ENCODE data around the gene ANKLE1. TPM values are rescaled to one million over a fixed set of nuclear protein-coding genes. Genes with fewer than 3 reads are reported as not detected.
"Not testable (repeated sequence)": the region's sequence is repeated elsewhere in the genome, so short reads cannot be mapped to it uniquely, and the experiment has no call there.

The ANKLE1 gene
- total RNA-seq, 1 donor from 2014 or later, result 7.3 TPM

GRCh38 chr19:17246681-17247425 lies 34.8 kb upstream of the ANKLE1 start:
- intact Hi-C loops (cut with micrococcal nuclease), result no loop called here

GRCh38 chr19:17248011-17248776 lies 33.5 kb upstream of the ANKLE1 start:
- intact Hi-C loops (cut with micrococcal nuclease), result no loop called here

DNA sequence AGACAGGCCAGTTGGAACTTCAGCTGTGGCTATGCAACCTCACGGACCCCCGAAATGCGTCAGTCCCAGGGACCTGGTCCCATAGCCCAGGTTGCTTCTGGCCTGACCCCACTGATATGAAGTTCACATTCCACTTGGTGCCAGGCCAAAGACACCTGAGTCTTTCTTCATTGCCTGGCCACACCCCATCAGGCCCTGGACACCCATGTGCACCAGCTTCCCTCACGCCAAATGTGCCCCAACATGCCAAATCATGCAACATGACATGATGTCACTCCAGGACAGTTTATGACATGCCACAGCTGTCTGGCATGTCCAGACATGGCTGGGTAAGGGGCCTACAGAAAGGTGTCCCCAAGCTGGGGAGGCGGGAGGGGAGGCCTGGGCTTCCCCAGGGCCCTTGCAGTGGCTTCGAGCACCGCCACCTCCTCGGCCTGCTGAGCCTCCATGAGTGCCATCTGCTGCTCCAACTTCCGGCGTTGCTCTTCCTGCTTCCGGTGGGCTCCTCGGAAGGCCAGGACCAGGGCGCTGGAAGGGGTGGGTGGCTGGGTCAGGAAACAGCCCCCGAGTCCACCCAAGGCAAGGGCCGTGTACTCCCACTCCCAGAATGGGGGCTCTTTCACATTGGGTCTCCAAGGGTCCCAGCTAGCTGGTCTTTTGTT lies 31.7 kb upstream of the ANKLE1 start:
- intact Hi-C loops (cut with micrococcal nuclease), result no loop called here

DNA sequence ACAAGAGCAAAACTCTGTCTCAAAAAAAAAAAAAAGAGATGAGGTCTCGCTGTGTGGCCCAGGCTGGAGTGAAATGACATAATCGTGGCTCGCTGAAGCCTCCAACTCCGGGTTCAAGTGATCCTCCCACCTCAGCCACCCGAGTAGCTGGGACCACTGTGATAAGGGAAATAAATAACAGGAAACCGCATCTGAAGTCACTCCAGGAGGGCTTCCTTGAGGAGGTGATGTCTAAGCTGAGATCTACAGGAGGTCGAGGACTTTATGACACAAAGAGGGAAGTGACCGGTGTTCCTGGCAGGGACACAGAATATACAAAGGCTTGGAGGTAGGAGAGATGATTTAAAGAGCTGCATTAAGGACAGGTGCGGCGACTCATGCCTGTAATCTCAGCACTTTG lies 27.1 kb upstream of the ANKLE1 start:
- intact Hi-C loops (cut with micrococcal nuclease), result no loop called here

DNA sequence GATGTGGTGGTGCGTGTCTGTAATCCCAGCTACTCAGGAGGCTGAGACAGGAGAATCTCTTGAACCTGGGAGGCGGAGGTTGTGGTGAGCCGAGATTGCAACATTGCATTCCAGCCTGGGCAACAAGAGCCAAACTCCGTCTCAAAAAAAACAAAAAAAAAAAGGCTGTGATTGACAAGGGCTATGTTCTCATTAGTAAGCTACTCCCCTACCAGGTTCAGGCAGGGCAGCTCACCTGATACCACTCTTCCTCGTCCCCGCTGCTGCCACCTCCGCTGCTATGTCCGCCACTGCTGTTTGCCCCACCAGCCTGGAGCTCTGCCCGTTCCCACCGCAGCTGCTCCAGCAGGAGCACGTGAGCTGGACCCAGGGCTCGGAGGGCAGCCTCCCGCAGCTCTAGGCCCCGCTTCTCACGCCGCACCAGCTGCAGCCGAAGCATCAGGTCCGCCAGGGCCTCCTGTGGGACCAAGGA lies 26.5 kb upstream of the ANKLE1 start:
- intact Hi-C loops (cut with micrococcal nuclease), result no loop called here

DNA sequence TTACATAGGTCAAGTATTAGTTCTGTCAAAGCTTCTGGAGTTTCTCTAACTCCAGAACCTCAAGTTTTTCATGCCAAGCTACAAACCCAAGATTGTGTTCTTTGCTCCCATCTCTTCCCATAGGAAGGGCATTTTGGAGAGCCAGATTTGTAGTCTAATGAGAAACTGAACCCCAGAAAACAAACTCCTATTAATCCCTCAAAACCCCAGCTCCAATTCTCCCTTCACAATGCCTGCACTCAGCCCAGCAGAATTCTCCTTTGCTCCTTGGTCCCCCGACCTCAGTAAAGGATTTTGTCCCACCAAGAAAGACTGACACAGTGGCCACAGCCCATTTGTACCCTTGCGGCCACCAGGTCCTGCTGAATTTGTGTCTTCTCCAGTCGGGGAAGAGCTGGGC lies 25.6 kb upstream of the ANKLE1 start:
- intact Hi-C loops (cut with micrococcal nuclease), result no loop called here

GRCh38 chr19:17259118-17259780 lies 22.5 kb upstream of the ANKLE1 start:
- intact Hi-C loops (cut with micrococcal nuclease), result no loop called here

DNA sequence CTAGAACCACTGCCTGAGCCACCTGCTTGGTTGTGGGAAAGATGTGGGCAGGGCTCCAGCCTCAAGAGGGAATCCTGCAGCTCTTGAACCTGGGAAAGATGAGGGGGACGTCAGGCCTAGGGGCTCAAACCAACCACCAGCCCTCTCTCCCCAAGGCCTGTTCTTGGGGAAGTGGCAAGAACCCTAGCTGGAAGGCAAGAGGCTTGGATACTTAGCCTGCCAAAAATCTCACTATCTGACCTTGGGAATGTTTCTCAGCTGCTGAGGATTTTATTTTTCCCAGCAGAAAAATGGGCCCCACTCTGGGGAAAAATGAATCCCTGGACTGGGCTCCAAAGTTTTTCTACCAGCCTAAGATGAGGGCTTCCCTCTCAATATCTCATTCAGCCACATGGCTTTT lies 21.8 kb upstream of the ANKLE1 start:
- intact Hi-C loops (cut with micrococcal nuclease), result loop anchor here (1.0 to 10.0 kb wide), 3 partner anchors 22 to 185 kb away; partner anchors contain the start of genes CCDC194, HAUS8 and MYO9B

GRCh38 chr19:17260842-17261325 lies 20.8 kb upstream of the ANKLE1 start:
- intact Hi-C loops (cut with micrococcal nuclease), result loop anchor here (1.0 to 10.0 kb wide), 3 partner anchors 21 to 186 kb away; partner anchors contain the start of genes CCDC194, HAUS8 and MYO9B

GRCh38 chr19:17262557-17262956 lies 19.1 kb upstream of the ANKLE1 start:
- intact Hi-C loops (cut with micrococcal nuclease), result loop anchor here (10.0 kb wide), 2 partner anchors 132 to 188 kb away; partner anchors contain the start of genes CCDC194, HAUS8 and MYO9B

DNA sequence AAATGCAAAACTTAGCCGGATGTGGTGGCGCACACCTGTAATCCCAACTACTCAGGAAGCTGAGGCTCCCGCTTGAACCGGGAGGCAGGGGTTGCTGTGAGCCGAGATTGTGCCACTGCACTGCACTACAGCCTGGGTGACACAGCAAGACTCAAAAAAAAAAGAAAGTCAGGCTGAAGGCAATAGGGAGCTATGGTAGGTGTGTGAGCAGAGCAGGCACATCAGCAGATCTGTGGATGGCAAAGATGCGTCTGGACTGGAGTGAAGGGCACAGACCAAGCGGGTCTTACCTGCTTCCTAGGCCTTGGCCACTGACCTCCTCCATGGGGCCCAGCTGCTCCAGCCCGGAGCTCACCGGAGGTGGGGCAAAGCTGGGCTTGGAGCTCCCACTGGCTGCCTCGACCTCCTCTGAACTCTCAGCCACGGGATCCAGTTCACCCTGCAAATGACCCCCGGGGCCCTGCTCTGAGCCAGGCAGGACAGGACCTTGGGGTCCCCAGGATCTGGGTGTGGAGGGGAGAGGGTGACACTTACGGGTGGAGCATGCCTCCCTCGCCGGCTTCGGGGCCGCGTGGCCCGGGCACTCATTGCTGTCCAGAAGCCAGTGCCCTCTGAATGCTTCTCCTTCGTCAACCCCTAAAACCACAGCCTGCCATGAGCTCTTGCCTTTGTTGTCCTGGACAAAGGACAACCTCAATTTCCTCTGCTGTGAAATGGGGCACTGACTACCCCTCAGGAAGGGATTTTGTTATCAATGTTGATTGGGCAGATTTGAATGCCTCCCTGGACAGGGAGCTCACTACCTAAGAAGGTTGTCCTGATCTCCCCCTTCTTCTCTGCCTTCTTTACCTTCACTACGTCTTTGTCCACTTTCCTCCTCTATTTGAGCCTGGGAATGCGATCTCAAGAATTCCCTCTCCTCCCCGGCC lies 17.7 kb upstream of the ANKLE1 start:
- intact Hi-C loops (cut with micrococcal nuclease), result loop anchor here (10.0 kb wide), 2 partner anchors 131 to 189 kb away; partner anchors contain the start of genes CCDC194, HAUS8 and MYO9B

GRCh38 chr19:17264641-17264979 lies 17.1 kb upstream of the ANKLE1 start, which contains the start of gene USHBP1:
Gene USHBP1 (minus strand): TSS chr19:17264745. CDS start chr19:17264299, 446 bp downstream.
- intact Hi-C loops (cut with micrococcal nuclease), result loop anchor here (10.0 kb wide), 2 partner anchors 130 to 190 kb away; partner anchors contain the start of genes CCDC194, HAUS8 and MYO9B

DNA sequence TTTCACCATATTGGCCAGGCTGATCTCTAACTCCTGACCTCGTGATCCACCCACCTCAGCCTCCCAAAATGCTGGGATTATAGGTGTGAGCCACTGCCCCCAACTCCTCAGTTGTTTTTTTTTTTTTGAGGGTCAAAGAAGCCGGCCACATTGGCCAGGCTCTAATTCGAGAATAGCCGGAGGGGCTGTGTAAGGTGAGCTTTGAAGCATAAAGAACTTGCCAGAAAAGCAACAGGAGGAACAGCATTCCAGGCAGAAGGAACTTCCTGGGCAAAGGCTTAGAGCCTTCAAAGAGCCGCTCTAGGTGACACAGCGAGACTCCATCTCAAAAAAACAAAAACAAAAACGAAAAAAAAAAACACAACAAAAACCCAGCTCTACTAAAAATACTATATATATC lies 15.7 kb upstream of the ANKLE1 start:
- intact Hi-C loops (cut with micrococcal nuclease), result loop anchor here (2.0 to 10.0 kb wide), 4 partner anchors 17 to 191 kb away; partner anchors contain the start of genes CCDC194, HAUS8, MYO9B and OCEL1

DNA sequence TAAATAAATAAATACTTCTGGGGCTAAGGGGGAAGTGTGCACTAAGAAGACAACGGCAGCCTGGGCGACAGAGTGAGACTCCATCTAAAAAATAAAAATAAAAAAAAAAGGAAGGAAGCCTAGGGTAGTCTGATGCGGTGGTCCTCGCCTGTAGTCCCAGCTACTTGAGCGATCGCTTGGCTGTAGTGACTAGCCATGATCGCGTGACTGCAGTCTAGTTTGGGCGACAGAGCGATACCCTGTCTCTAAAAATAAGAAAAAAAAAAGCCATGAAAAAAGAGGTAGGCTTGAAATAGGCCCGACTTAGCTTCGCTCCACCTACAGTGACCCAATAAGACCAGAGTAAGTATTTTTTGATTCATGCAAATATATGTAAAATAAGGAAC lies 15.1 kb upstream of the ANKLE1 start:
- intact Hi-C loops (cut with micrococcal nuclease), result loop anchor here (2.0 to 10.0 kb wide), 4 partner anchors 16 to 192 kb away; partner anchors contain the start of genes CCDC194, HAUS8, MYO9B and OCEL1

DNA sequence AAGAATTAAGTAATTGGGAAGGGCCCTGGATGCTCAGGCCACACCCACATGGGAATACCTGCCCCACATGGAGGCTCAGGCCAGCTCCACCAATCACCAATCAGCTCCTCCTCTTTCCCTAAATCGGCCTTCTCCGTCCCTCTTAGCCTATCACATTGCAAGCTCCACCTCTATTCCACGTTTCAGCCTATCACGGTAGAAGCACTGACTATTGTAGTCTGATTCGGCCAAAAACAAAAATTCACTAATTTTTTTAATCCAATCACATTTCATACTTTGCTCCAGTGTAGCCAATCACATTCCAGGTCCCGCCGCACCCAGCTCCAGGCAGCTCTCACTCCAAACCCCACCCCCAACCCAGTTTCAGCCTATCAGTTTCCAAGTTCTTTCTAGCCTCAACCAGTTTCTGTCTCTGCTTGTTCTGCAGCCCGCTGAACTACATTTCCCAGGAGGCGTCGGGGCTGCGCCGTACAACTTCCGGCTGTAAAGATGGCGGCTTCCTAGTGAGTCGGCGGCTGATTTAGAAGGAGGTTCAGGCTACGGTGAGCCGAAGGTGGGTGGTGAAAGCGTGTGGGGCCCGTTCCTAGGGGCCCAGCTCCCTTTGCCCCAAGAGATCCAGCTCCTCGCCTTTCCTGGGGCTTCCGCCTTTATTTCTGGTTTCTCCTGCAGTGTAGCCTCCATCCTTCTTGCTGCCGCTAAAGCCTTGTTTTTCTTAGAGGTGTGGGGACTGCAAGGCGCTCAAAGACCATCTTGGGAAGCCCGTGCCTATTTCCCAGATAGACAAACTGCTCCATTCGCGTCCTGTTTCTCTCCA lies 14.5 kb upstream of the ANKLE1 start, which contains the start of gene BABAM1:
Gene BABAM1, plus strand, starts transcription at position 469 of the 814 bp plus-strand sequence. CDS start 1,364 bp downstream, outside the sequence.
- intact Hi-C loops (cut with micrococcal nuclease), result loop anchor here (1.0 to 10.0 kb wide), 8 partner anchors 16 to 244 kb away; partner anchors contain the start of genes CCDC194, DDA1, GTPBP3 and HAUS8

DNA sequence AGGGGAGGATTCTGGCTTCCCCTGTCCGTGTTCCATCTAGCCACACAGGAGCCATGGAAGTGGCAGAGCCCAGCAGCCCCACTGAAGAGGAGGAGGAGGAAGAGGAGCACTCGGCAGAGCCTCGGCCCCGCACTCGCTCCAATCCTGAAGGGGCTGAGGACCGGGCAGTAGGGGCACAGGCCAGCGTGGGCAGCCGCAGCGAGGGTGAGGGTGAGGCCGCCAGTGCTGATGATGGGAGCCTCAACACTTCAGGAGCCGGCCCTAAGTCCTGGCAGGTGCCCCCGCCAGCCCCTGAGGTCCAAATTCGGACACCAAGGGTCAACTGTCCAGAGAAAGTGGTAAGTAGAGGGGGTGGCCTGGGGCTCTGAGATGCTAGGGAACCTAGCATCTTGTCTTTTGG lies 12.9 kb upstream of the ANKLE1 start:
- intact Hi-C loops (cut with micrococcal nuclease), result loop anchor here (5.0 to 10.0 kb wide), 3 partner anchors 41 to 194 kb away; partner anchors contain the start of genes CCDC194, HAUS8, MYO9B and OCEL1

DNA sequence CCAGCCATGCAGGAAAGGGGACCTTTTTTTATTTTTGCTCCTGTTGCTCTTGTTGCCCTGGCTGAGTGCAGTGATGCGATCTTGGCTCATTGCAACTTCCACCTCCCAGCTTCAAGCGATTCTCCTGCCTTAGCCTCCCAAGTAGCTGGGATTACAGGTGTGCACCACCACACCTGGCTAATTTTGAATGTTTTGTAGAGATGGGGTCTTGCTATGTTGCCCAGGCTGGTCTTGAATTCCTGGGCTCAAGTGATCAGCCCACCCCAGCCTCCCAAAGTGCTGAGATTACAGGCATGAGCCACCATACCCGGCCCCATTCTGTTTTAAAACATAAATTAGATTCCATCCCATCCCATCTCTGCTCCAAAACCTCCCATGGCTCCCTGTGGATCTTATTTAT lies 6.8 kb upstream of the ANKLE1 start:
- intact Hi-C loops (cut with micrococcal nuclease), result not testable (repeated sequence)

Measured in T-helper 2 cell treated with Interferon-gamma antibody and Interleukin-4, amounts not matched to agents 100 ng/mL and 5 ng/mL, for 36 hours (primary cell).